GM21825 (cell line): ENCODE measurements around the gene ZMYND10.

ENCODE experiments used
- ATAC-seq: cut with Tn5 transposase; IDR thresholded peaks from one replicate; pipeline ENCODE4 v1.9.1; 2021; ENCODE audit warnings: mild to moderate bottlenecking, moderate library complexity; ENCODE audit not compliant: unreplicated experiment

Gene ZMYND10

GRCh38 chr3:50350213-50350526 lies 4.6 kb upstream of the ZMYND10 start:
- no peak for ATAC-seq

DNA sequence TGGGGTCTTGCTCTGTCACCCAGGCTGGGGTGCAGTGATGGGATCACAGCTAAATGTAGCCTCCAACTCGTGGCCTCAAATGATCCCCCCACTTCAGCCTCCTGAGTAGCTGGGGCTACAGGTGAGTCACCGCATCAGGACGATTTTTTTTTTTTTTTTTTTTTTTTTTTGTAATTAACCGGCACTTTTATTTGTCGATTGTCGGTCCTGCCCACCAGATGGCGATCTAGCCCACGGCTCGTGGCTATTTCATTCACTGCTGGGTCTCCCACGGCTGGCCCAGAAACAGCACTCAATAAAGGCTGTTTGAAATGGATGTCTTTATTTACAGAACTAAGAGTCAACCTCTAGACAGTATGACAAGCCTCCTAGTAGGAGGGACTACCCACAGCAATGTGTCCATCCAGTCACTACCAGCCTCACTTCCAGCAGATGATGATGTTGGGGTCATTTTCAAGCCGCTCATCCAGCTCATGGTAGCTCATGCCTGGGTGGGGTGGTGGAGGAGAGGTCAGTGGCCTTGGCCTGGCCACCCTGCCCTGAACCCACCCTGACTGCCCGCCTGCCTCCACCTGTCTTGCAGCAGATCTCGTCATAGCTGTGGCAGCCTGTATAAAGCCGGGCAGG lies 1.8 kb upstream of the ZMYND10 start:
- ATAC-seq: no peak

DNA sequence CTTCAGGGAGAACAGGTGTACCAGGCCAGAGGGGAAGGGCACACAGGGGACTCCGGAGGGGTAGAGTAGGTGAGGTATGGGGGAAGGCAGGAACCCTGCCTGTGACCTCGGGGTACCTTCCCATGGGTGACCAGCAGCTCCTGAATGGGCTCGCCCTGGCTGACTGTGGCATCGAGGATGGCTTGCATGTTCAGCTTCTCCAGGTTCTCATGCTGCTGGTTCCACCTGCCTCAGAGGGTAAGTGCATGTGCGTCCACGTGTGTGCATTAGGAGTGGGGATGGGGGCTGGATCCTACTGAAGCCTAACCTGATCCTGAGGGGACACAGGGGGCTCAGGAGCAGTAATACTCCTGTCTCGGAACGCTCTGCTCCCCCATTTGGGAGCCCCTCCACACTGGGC lies 524 bp downstream of the ZMYND10 start:
- ATAC-seq: no peak

- no peak for ATAC-seq
Measured at GRCh38 chr3:50342813-50343633, 2.5 kb downstream of the ZMYND10 start.

- no peak for ATAC-seq
Measured at GRCh38 chr3:50341996-50342650, 3.4 kb downstream of the ZMYND10 start.

DNA sequence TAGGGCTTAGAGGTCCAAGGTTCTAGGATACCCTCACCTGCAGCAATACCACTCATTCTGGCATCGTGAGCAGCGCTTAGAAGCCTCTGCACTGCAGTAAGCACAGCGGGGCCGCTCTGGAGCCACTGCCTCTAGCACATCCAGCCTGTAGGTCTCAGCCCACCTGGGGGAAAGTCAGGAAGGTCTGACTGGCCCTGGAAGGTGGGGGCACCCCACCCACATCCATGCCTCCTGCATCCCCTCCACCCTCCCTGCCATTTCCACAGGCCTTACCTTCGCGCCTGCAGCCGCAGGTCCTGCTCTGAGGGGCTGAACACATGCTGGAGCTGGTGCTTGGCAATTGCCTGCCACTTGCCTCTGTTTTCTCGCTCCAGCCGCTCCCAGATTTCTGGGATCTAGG lies 4.0 kb downstream of the ZMYND10 start:
- ATAC-seq: no peak

GRCh38 chr3:50340448-50341329 lies 4.8 kb downstream of the ZMYND10 start, which contains the start of gene RASSF1:
TSS of gene RASSF1 (minus strand) at chr3:50340836. CDS start at chr3:50340805, 31 bp downstream.
- ATAC-seq: no peak

DNA sequence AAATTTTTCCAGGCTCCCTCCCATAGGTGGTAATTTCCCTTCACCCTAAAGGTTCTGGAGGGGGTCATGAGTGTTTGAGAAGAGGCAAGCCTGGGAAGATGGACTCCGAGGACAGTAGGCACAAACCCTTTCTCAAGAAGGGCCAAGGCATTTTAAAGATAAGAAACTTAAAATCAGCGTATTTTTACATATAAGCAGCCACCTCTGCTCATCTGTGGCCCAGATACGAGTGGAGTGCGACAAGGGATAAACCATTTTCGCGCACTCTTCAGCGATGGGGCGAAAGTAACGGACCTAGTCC lies 5.4 kb downstream of the ZMYND10 start:
- no peak for ATAC-seq

GRCh38 chr3:50339485-50340146 lies 5.9 kb downstream of the ZMYND10 start:
- ATAC-seq: no peak

- ATAC-seq: no peak
Measured at GRCh38 chr3:50338965-50339364, 6.6 kb downstream of the ZMYND10 start.

DNA sequence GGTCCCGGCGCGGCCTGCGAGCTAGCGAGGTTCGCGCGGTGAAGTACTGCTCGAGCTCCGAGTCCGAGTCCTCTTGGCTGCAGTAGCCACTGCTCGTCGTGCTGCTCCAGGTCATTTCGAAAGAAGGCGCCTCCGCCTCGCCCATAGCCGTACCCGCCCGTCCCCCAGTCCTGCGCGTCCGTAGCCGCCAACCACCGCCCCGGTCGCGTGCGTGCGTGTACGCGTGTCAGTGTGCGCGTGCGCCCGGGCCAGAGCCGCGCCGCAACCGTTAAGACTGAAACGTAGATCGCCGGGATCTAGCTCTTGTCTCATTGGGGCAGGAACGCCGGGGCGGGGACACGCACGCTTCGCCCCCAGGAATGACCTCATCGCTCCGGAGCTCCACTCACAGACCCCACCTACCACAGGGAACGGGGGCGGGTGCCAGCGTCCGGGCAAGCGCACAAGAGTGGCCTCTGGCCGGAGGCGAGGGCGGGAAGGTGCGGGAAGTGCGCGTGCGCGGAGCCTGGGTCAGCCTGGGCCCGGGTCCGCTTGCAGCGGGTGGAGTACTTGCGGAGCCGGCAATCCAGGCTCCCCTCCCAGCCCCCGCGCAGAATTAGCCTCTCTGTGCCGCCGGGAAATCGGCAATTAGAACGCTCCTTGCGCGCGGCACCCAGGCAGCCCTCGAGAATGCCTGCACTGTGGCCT lies 8.2 kb downstream of the ZMYND10 start:
- ATAC-seq: peak; percentile 78

DNA sequence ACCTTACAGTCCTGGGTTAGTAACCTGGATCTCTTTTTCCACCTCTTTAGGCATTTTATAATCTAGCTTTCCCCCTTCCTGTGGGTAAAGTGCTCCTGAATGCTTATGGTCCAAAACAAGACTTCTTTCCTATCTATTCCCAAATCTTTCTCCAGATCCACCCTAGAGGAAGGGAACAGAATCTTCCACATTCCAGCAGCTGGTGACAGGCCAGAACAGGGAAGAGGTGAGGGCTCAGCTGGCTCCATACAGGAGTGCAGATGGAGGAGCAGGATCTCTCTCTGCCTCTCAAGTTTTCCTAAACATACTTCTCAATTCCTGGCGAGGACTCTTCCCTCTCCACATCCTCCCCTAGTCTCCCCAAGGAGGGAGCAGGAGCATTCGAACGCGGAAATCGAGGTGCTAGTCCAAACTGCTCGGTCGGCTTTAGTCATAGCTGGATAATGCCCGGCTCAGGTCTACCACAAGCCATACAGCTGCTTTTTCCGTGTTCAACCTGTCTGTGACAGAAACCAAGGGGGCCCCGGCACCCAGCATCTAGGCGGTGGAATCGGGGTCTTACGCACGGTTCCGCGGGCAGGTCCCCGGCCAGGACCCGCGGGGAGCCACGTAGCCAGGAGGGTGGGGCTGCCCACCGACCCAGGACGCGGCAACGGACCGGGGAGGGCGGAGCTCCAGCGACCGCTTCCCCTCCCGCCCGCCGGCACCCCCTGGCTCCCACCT lies 8.9 kb downstream of the ZMYND10 start:
- peak; percentile 27 for ATAC-seq

- ATAC-seq: no peak
Measured at GRCh38 chr3:50334339-50335075, 11.0 kb downstream of the ZMYND10 start.

- ATAC-seq: no peak
Measured at GRCh38 chr3:50333744-50334328, 11.7 kb downstream of the ZMYND10 start.

DNA sequence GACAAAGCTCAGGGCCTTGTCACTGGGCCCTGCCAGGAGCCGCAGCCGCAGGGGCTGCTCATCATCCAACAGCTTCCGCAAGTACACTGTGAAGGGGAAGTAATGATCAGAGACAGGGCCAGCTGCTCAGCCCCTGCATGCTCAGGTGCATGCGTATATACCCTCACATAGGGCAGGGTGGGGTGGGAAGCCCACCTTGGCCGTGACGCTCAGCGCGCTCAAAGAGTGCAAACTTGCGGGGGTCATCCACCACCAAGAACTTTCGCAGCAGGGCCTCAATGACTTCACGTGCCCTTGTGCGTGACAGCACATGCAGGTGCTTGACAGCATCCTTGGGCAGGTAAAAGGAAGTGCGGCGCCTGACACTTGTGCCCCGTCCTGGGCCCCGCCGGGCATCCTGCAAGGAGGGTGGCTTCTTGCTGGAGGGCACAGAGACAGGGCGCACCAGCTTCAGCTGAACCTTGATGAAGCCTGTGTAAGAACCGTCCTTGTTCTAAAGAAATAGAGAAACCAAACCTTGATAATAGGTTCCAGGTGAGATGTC lies 14.1 kb downstream of the ZMYND10 start:
- no peak for ATAC-seq

GRCh38 chr3:50330330-50330729 lies 15.2 kb downstream of the ZMYND10 start:
- ATAC-seq: no peak

GRCh38 chr3:50327943-50328691 lies 17.4 kb downstream of the ZMYND10 start, which contains the start of gene TUSC2:
TSS of gene TUSC2 (minus strand) at chr3:50328223. CDS start at chr3:50328099, 124 bp downstream.
- peak; percentile 82 for ATAC-seq
